ENCODE measurements around the gene CCNF. TPM values are rescaled to one million over a fixed set of nuclear protein-coding genes. Genes with fewer than 3 reads are reported as not detected.

CCNF gene
- total and polyA plus RNA-seq, 2 of the 8 experiments (the other 6 are each of a cell fraction or from before 2014, with no cell fraction given) = 15.4 to 54.3 TPM

DNA sequence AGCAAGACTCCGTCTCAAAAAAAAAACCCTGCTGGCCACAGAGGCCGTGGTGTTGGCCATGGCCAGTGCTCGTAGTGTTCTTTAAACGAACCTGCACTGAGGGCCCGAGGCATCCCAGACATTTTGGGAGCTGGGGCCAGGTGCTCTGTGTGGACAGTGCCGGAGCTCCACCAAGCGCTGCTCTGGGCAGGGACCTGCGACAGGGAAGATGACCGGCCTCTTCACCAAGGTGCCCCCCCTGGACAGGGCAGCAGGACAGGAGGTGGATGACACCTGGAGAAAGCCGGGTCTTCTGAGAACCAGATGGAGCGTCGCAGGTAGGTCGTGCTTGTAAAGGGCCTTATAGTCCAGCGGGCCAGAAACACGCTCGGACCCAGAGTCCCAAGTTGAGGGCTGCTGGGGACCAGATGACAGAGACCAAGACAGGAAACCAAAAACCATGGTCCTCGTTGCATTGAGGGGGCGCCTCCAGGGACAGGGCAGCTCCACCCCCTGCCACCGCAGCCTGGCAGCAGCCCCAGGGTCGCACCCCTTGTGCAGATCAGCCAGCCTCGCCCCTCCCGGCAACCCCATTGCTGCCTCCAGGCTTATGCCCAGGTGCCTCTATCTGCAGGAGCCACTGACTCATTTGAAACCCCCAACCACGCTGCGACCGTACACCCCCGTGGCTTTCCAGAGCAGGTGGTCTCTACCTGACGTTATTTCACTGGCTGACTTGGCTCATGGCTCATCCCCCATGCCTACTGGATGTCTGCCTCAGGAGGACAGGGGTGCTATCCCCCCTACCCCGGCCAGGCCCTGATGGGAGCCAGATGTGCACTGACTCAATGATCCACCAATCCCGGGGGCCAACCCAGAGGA lies 37.6 kb downstream of the CCNF start (continued):
- TF ChIP-seq, protein P1, sequence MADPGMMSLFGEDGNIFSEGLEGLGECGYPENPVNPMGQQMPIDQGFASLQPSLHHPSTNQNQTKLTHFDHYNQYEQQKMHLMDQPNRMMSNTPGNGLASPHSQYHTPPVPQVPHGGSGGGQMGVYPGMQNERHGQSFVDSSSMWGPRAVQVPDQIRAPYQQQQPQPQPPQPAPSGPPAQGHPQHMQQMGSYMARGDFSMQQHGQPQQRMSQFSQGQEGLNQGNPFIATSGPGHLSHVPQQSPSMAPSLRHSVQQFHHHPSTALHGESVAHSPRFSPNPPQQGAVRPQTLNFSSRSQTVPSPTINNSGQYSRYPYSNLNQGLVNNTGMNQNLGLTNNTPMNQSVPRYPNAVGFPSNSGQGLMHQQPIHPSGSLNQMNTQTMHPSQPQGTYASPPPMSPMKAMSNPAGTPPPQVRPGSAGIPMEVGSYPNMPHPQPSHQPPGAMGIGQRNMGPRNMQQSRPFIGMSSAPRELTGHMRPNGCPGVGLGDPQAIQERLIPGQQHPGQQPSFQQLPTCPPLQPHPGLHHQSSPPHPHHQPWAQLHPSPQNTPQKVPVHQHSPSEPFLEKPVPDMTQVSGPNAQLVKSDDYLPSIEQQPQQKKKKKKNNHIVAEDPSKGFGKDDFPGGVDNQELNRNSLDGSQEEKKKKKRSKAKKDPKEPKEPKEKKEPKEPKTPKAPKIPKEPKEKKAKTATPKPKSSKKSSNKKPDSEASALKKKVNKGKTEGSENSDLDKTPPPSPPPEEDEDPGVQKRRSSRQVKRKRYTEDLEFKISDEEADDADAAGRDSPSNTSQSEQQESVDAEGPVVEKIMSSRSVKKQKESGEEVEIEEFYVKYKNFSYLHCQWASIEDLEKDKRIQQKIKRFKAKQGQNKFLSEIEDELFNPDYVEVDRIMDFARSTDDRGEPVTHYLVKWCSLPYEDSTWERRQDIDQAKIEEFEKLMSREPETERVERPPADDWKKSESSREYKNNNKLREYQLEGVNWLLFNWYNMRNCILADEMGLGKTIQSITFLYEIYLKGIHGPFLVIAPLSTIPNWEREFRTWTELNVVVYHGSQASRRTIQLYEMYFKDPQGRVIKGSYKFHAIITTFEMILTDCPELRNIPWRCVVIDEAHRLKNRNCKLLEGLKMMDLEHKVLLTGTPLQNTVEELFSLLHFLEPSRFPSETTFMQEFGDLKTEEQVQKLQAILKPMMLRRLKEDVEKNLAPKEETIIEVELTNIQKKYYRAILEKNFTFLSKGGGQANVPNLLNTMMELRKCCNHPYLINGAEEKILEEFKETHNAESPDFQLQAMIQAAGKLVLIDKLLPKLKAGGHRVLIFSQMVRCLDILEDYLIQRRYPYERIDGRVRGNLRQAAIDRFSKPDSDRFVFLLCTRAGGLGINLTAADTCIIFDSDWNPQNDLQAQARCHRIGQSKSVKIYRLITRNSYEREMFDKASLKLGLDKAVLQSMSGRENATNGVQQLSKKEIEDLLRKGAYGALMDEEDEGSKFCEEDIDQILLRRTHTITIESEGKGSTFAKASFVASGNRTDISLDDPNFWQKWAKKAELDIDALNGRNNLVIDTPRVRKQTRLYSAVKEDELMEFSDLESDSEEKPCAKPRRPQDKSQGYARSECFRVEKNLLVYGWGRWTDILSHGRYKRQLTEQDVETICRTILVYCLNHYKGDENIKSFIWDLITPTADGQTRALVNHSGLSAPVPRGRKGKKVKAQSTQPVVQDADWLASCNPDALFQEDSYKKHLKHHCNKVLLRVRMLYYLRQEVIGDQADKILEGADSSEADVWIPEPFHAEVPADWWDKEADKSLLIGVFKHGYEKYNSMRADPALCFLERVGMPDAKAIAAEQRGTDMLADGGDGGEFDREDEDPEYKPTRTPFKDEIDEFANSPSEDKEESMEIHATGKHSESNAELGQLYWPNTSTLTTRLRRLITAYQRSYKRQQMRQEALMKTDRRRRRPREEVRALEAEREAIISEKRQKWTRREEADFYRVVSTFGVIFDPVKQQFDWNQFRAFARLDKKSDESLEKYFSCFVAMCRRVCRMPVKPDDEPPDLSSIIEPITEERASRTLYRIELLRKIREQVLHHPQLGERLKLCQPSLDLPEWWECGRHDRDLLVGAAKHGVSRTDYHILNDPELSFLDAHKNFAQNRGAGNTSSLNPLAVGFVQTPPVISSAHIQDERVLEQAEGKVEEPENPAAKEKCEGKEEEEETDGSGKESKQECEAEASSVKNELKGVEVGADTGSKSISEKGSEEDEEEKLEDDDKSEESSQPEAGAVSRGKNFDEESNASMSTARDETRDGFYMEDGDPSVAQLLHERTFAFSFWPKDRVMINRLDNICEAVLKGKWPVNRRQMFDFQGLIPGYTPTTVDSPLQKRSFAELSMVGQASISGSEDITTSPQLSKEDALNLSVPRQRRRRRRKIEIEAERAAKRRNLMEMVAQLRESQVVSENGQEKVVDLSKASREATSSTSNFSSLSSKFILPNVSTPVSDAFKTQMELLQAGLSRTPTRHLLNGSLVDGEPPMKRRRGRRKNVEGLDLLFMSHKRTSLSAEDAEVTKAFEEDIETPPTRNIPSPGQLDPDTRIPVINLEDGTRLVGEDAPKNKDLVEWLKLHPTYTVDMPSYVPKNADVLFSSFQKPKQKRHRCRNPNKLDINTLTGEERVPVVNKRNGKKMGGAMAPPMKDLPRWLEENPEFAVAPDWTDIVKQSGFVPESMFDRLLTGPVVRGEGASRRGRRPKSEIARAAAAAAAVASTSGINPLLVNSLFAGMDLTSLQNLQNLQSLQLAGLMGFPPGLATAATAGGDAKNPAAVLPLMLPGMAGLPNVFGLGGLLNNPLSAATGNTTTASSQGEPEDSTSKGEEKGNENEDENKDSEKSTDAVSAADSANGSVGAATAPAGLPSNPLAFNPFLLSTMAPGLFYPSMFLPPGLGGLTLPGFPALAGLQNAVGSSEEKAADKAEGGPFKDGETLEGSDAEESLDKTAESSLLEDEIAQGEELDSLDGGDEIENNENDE (IDR thresholded peaks at IDR 0.05; ENCODE audit: insufficient replicate concordance, low read length) = no peak
- TF ChIP-seq MAFK (IDR thresholded peaks at IDR 0.05; ENCODE audit: low read depth, low read length) (no peak), SAP30 (IDR thresholded peaks at IDR 0.05; ENCODE audit: insufficient read depth, insufficient replicate concordance, low read length) (no peak), EZH2 (IDR thresholded peaks at IDR 0.05; ENCODE audit: low read depth, low read length, severe bottlenecking) (no peak), EGR1 (IDR thresholded peaks at IDR 0.05; ENCODE audit: borderline replicate concordance, low read depth, low read length) (no peak), JUN (IDR thresholded peaks at IDR 0.05; ENCODE audit: low read depth, low read length) (no peak), GABPA (IDR thresholded peaks at IDR 0.05; ENCODE audit: borderline replicate concordance, insufficient read depth, low read length) (no peak)
- TF ChIP-seq, protein P2, sequence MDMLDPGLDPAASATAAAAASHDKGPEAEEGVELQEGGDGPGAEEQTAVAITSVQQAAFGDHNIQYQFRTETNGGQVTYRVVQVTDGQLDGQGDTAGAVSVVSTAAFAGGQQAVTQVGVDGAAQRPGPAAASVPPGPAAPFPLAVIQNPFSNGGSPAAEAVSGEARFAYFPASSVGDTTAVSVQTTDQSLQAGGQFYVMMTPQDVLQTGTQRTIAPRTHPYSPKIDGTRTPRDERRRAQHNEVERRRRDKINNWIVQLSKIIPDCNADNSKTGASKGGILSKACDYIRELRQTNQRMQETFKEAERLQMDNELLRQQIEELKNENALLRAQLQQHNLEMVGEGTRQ (IDR thresholded peaks at IDR 0.05; ENCODE audit: low read length) = no peak
